GM12874 (cell line): ENCODE data around the gene PIEZO1.

Source experiments
- CTCF ChIP-seq: IDR thresholded peaks from 2 replicates; pipeline ENCODE4 v1.5.1; 2011; ENCODE audit warnings: low read depth, mild to moderate bottlenecking, control low read depth, low read length, moderate library complexity; ENCODE audit not compliant: insufficient read depth

PIEZO1 gene

DNA sequence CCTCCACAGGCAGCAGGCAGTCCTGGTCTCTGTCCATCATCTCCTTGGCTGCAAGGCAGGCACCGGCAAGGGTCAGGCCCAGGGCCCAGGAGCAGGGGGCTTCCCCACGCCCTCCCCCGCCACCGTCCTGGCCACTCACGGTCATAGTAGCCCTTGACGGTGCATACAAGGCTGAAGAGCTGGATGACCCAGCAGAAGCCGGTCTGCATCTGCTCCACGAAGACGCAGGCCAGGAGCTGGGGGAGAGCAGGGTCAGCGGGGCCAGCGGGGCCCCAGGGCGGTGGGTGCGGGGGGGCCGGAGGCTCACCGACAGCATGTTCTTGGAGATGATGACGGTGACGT, 58.6 kb downstream of the PIEZO1 start:
- no peak for TF ChIP-seq CTCF

- TF ChIP-seq CTCF = no peak
Observed at GRCh38 chr16:88725609-88726407, 59.2 kb downstream of the PIEZO1 start.

GRCh38 chr16:88724855-88725555, 60.0 kb downstream of the PIEZO1 start:
- no peak for TF ChIP-seq CTCF

GRCh38 chr16:88723911-88724310, 61.1 kb downstream of the PIEZO1 start:
- TF ChIP-seq CTCF = no peak

GRCh38 chr16:88723507-88723887, 61.5 kb downstream of the PIEZO1 start:
- no peak for TF ChIP-seq CTCF

GRCh38 chr16:88722784-88723506, 62.1 kb downstream of the PIEZO1 start:
- no peak for TF ChIP-seq CTCF

DNA sequence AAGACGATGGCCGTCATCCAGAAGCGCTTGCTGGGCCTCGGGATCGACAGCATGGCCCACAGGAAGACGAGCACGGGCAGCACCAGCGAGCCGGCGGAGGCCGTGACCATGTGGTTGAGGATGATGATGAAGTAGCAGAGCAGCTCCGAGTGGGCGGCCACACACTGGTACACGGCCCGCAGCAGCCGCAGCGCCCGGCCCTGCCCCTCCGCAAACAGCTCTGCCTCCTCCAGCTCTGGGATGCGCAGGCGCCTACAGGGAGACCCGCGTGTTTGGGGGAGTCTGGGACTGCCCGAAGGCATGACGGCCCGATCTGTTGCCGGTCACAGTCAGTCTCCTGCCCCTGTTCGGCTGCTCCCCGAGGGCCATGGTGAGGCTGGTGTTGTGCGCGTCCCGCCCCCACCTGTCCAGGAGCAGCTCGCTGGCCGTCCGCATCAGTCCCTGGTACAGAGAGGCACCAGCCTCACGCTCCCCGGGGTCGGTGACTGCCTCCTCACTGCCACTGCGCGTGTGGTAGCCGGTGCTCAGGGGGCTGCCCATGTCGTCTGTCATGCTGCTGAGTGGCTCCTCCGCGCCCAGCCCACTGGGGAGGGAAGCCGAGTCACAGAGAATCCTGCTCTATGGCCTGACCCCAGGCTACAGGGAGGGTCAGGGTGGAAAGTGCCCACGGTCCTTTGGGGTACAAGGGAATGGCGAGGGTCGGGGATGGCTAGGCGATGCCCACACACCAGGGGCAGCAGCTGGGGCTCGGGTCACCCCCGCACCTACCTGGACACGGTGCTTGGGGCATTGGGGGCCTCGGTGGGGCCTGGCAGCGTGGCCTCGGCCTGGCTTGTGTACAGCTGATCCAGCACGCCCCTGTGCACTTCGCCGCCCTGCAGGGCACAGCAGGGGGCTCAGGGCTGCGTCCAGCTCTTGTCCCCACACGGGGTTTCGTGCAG, 62.9 kb downstream of the PIEZO1 start:
- TF ChIP-seq CTCF = no peak
